ENCODE measurements around the gene UGT1A6. TPM values are rescaled to one million over a fixed set of nuclear protein-coding genes. Genes with fewer than 3 reads are reported as not detected.

The UGT1A6 gene
- total and polyA plus RNA-seq, 2 experiments from 2014 or later, result not detected

GRCh38 chr2:233814056-233814835 is 121.6 kb downstream of the UGT1A6 start:
- H3K4me1 Mint-ChIP-seq, result no peaks in the 10 kb centered on the region
- no peaks in the 10 kb centered on the region for H3K36me3 Mint-ChIP-seq (ENCODE audit: low read depth)

GRCh38 chr2:233815861-233816260 is 123.2 kb downstream of the UGT1A6 start:
- Histone ChIP-seq H4K20me1 (replicated peaks; ENCODE audit: insufficient read depth) (no peaks in the 10 kb centered on the region), H3K9me2 (ENCODE audit: insufficient read depth) (peaks cover 6% of the 10 kb centered on the region), H3K27ac (ENCODE audit: low read depth) (no peak overlapping the region), H3F3A (replicated peaks; ENCODE audit: low read depth) (no peaks in the 10 kb centered on the region), H3K79me2 (replicated peaks; ENCODE audit: insufficient read depth) (no peaks in the 10 kb centered on the region), H3K4me1 (ENCODE audit: insufficient read depth) (no peaks in the 10 kb centered on the region), H2AFZ (no peak overlapping the region), H3K36me3 (ENCODE audit: insufficient read depth) (no peaks in the 10 kb centered on the region), H3K4me3 (no peak overlapping the region), H3K27me3 (ENCODE audit: insufficient read depth) (no peaks in the 10 kb centered on the region), H3K4me2 (no peak overlapping the region)
- ATAC-seq, result no peak
- Mint-ChIP-seq H3K4me1 (no peaks in the 10 kb centered on the region), H3K4me3 (no peak overlapping the region), H3K9me3 (no peaks in the 10 kb centered on the region), H3K27me3 (ENCODE audit: insufficient read depth, low read depth, poor library complexity) (peaks cover 13% of the 10 kb centered on the region), H3K27ac (no peak overlapping the region), H3K36me3 (ENCODE audit: low read depth) (no peaks in the 10 kb centered on the region)
- no peak for DNase-seq (ENCODE audit: low spot score)
- TF ChIP-seq JUNB (IDR thresholded peaks at IDR 0.05; ENCODE audit: unreplicated experiment) (no peak), NANOG (IDR thresholded peaks at IDR 0.05; ENCODE audit: borderline replicate concordance) (no peak), ZNF114 (CRISPR knock-in tag; IDR thresholded peaks at IDR 0.05) (no peak), ETS1 (IDR thresholded peaks at IDR 0.05) (no peak)

More at GRCh38 chr2:233814056-233814835, 121.6 kb downstream of the UGT1A6 start:
- H3K4me2 ChIP-seq, result no peak overlapping the region
- DNase-seq (ENCODE audit: low spot score) (peak; percentile 60), ATAC-seq (peak; percentile 88)
- H3F3A ChIP-seq (replicated peaks; ENCODE audit: low read depth), result no peaks in the 10 kb centered on the region
- H2AFZ ChIP-seq, result no peak overlapping the region
- H3K4me3 ChIP-seq, result no peak overlapping the region
- no peak overlapping the region for H3K27ac ChIP-seq (ENCODE audit: low read depth)
- no peaks in the 10 kb centered on the region for H3K79me2 ChIP-seq (replicated peaks; ENCODE audit: insufficient read depth)
- peaks cover 6% of the 10 kb centered on the region for H3K9me2 ChIP-seq (ENCODE audit: insufficient read depth)
- no peaks in the 10 kb centered on the region for H3K4me1 ChIP-seq (ENCODE audit: insufficient read depth)
- peaks cover 9% of the 10 kb centered on the region for H3K27me3 Mint-ChIP-seq (ENCODE audit: insufficient read depth, low read depth, poor library complexity)
- H3K27ac Mint-ChIP-seq, result no peak overlapping the region
- no peaks in the 10 kb centered on the region for H3K27me3 ChIP-seq (ENCODE audit: insufficient read depth)
- H4K20me1 ChIP-seq (replicated peaks; ENCODE audit: insufficient read depth), result no peaks in the 10 kb centered on the region
- no peak overlapping the region for H3K4me3 Mint-ChIP-seq
- TF ChIP-seq STAT1 (IDR thresholded peaks at IDR 0.05; ENCODE audit: unreplicated experiment) (no peak), REST (IDR thresholded peaks at IDR 0.05; ENCODE audit: unreplicated experiment) (no peak), ETS1 (IDR thresholded peaks at IDR 0.05) (0 out of 2 replicates have a peak, but pooled peaks have one; percentile 35)
- H3K9me3 Mint-ChIP-seq, result peaks cover 5% of the 10 kb centered on the region; the same call in 2 of the 3 replicates
- no peaks in the 10 kb centered on the region for H3K36me3 ChIP-seq (ENCODE audit: insufficient read depth)

Data from GM23338 (cell line).